Measurements from ENCODE around the gene CATSPERE.
"Not testable (repeated sequence)": the region's sequence is repeated elsewhere in the genome, so short reads cannot be mapped to it uniquely, and the experiment has no call there.

The CATSPERE gene

DNA sequence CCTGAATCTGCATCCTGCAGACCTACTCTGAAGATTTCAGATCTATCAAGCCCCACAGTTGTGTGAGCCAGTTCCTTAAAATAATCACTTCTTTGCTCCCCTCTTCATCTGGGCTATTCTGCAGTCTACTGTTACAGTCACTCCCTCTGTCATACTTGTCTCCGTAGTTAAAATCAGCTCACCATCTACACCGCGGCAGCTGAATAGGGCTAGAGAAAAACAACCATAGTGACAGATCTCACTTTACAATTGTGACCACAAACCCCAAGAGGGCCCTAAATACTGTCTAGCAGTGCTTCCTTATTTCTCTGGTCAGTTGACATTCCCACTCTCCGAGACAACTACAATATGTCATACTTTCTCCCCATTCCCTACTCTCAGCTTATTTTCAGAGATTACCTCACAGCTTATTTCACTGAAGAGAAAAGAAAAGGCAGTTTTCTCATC lies 204.7 kb downstream of the CATSPERE start:
- no peaks in the 10 kb centered on the region for H3K4me1 ChIP-seq (ENCODE audit: control insufficient read depth, insufficient read depth, low read length)
- no peak overlapping the region for H3K9ac ChIP-seq (ENCODE audit: low read depth, low read length)
- H3K9me3 ChIP-seq (ENCODE audit: control insufficient read depth, insufficient read depth, low read length), result no peaks in the 10 kb centered on the region
- H3K27me3 ChIP-seq (ENCODE audit: control insufficient read depth, insufficient read depth, low read length), result no peaks in the 10 kb centered on the region
- H3K4me3 ChIP-seq (ENCODE audit: low read depth, low read length), result no peak overlapping the region
- no peak overlapping the region for H3K27ac ChIP-seq (ENCODE audit: low read depth, low read length)
- peaks cover 7% of the 10 kb centered on the region; the same call in 1 of the 2 replicates for H3K36me3 ChIP-seq (ENCODE audit: control insufficient read depth, insufficient read depth, low read length)

DNA sequence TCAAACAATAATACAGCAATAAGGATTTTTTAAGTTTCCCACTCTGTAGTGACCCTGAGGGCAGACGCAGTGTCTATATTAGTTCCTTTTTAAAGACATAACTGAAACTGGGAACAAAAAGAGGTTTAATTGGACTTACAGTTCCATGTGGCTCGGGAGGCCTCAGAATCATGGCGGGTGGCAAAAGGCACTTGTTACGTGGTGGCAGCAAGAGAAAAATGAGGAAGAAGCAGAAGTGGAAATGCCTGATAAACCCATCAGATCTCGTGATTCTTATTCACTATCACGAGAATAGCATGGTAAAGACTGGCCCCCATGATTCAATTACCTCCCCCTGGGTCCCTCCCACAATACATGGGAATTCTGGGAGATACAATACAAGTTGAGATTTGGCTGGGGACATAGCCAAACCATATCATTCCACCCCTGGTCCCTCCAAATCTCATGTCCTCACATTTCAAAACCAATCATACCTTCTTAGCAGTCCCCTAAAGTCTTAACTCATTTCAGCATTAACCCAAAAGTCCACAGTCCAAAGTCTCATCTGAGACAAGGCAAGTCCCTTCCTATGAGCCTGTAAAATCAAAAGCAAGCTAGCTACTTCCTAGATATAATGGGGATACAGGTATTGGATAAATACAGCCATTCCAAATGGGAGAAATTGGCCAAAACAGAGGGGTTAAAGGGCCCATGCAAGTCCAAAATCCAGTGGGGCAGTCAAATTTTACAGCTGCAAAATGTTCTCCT lies 205.8 kb downstream of the CATSPERE start:
- not testable (repeated sequence) for H3K4me1 ChIP-seq (ENCODE audit: control insufficient read depth, insufficient read depth, low read length); H3K9ac ChIP-seq (ENCODE audit: low read depth, low read length); H3K9me3 ChIP-seq (ENCODE audit: control insufficient read depth, insufficient read depth, low read length); H3K27ac ChIP-seq (ENCODE audit: low read depth, low read length); H3K4me3 ChIP-seq (ENCODE audit: low read depth, low read length); H3K36me3 ChIP-seq (ENCODE audit: control insufficient read depth, insufficient read depth, low read length); H3K27me3 ChIP-seq (ENCODE audit: control insufficient read depth, insufficient read depth, low read length)

DNA sequence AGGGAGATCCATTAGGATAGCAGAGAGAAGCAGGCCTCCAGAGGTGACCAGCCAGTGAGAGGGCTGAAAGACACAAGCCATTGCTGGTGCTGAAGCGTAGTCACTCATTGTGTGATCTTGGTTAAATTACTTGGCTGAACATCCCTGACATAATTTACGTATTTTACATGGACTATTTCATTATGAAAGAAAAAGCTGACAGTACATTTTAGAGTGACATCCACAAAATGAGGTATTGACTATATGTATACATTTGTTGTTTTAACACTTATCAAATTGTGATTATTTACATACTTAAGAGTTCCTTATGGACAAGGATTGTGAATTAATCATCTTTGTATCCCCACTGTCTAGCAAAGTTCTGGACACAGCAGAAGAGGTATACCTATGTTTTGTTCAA lies 206.7 kb downstream of the CATSPERE start:
- Histone ChIP-seq H3K27ac (ENCODE audit: low read depth, low read length) (no peak overlapping the region), H3K9ac (ENCODE audit: low read depth, low read length) (no peak overlapping the region), H3K36me3 (ENCODE audit: control insufficient read depth, insufficient read depth, low read length) (peaks cover 7% of the 10 kb centered on the region)

DNA sequence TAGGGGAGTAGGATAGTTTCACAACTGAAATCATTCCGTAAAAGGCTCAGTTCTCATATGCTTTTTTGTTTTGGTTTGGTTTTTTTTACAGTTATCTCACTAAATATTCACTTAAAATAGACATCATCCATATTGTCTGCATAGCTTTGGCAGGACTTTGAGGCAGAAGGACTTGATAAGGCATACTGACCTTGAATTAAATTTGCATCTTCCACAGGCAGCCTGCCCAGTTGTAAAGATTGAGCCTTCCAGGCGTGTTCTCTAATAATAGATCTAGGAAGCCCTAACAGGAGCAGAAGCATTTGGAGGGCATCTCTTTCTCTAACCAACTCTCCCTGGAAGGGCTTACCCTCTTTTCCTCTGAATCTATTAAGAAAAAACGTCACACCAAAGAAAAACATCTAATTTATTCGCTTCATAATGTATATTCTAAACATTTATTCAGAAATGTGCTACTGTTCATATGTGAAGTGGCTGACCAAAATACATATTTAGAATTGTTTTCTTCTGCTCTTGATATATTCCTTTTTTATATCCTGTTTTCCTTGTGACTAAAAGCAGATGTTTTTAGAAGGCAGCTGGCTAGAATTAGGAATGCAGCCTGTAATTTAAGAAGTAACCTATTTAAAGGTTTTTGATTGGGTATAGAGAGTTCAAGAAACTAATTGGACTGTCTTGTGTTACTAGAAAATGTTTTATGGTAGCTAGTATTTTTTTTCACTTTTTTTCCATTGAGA lies 212.0 kb downstream of the CATSPERE start:
- Histone ChIP-seq H3K9me3 (ENCODE audit: control insufficient read depth, insufficient read depth, low read length) (no peaks in the 10 kb centered on the region), H3K27me3 (ENCODE audit: control insufficient read depth, insufficient read depth, low read length) (no peaks in the 10 kb centered on the region), H3K36me3 (ENCODE audit: control insufficient read depth, insufficient read depth, low read length) (peaks cover 14% of the 10 kb centered on the region), H3K9ac (ENCODE audit: low read depth, low read length) (no peak overlapping the region), H3K4me1 (ENCODE audit: control insufficient read depth, insufficient read depth, low read length) (no peaks in the 10 kb centered on the region), H3K4me3 (ENCODE audit: low read depth, low read length) (no peak overlapping the region), H3K27ac (ENCODE audit: low read depth, low read length) (no peak overlapping the region)

More for the DNA sequence above, 206.7 kb downstream of the CATSPERE start:
- Histone ChIP-seq H3K27me3 (ENCODE audit: control insufficient read depth, insufficient read depth, low read length) (no peaks in the 10 kb centered on the region), H3K4me1 (ENCODE audit: control insufficient read depth, insufficient read depth, low read length) (no peaks in the 10 kb centered on the region), H3K4me3 (ENCODE audit: low read depth, low read length) (no peak overlapping the region), H3K9me3 (ENCODE audit: control insufficient read depth, insufficient read depth, low read length) (no peaks in the 10 kb centered on the region)

DNA sequence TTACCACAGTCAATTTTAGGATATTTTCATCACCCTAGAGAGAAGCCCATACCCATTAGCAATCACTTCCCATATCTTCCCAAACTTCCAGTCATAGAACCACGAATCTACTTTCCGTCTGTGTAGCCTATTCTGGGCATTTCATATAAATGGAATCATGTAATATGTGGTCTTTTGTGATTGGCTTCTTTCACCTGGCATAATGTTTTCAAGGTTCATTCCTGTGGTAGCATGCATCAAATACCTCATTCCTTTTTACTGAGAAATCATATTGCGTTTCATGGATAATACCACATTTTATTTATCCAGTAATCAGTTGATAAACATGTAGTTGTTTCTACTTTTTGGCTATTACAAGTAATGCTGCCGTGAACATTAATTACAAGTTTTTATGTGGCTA lies 213.4 kb downstream of the CATSPERE start:
- Histone ChIP-seq H3K4me3 (ENCODE audit: low read depth, low read length) (no peak overlapping the region), H3K9ac (ENCODE audit: low read depth, low read length) (no peak overlapping the region), H3K36me3 (ENCODE audit: control insufficient read depth, insufficient read depth, low read length) (peaks cover 19% of the 10 kb centered on the region), H3K4me1 (ENCODE audit: control insufficient read depth, insufficient read depth, low read length) (no peaks in the 10 kb centered on the region), H3K27ac (ENCODE audit: low read depth, low read length) (no peak overlapping the region), H3K9me3 (ENCODE audit: control insufficient read depth, insufficient read depth, low read length) (no peaks in the 10 kb centered on the region), H3K27me3 (ENCODE audit: control insufficient read depth, insufficient read depth, low read length) (no peaks in the 10 kb centered on the region)

DNA sequence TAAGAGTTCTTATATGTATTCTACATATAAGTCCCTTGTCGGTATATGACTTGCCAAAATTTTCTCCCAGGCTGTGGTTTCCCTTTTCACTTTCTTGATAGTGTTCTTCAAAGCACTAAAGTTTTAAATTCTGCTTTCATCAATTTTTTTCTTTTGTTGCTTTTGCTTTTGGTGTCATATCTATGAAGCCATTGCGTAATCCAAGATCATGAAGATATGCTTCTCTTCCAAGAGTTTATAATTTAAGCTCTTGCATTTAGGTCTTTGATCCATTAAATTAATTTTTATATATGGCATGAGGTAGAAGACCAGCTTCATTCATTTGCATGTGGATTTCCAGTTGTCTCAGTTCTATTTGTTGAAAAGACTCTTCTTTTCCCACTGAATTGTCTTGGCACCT lies 214.1 kb downstream of the CATSPERE start:
- no peaks in the 10 kb centered on the region for H3K9me3 ChIP-seq (ENCODE audit: control insufficient read depth, insufficient read depth, low read length)
- H3K27me3 ChIP-seq (ENCODE audit: control insufficient read depth, insufficient read depth, low read length), result no peaks in the 10 kb centered on the region
- no peak overlapping the region for H3K9ac ChIP-seq (ENCODE audit: low read depth, low read length)
- no peaks in the 10 kb centered on the region for H3K4me1 ChIP-seq (ENCODE audit: control insufficient read depth, insufficient read depth, low read length)
- H3K4me3 ChIP-seq (ENCODE audit: low read depth, low read length), result no peak overlapping the region
- H3K27ac ChIP-seq (ENCODE audit: low read depth, low read length), result no peak overlapping the region
- peaks cover 17% of the 10 kb centered on the region for H3K36me3 ChIP-seq (ENCODE audit: control insufficient read depth, insufficient read depth, low read length)

DNA sequence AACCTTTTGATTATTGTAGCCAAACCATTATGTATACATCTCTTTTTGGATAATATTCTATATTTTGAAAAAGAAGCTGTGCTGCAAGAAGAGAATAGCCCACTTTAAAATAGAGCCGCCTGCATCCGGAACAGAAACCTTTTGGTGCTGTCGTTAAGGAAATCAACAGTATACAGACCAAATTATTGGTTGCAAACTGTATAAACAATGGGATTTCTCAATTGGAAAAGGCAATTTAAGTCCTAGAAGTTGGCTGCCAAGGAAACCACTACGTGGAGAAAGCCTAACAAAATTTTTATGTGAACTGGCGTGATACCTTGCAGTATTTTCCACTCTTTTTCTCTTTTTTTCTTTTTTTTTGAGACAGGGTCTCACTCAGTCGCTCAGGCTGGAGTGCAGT lies 217.6 kb downstream of the CATSPERE start:
- Histone ChIP-seq H3K36me3 (ENCODE audit: control insufficient read depth, insufficient read depth, low read length) (peaks cover 14% of the 10 kb centered on the region), H3K4me1 (ENCODE audit: control insufficient read depth, insufficient read depth, low read length) (peaks cover 4% of the 10 kb centered on the region; the same call in 1 of the 2 replicates), H3K27me3 (ENCODE audit: control insufficient read depth, insufficient read depth, low read length) (no peaks in the 10 kb centered on the region), H3K9me3 (ENCODE audit: control insufficient read depth, insufficient read depth, low read length) (no peaks in the 10 kb centered on the region), H3K4me3 (ENCODE audit: low read depth, low read length) (no peak overlapping the region), H3K27ac (ENCODE audit: low read depth, low read length) (no peak overlapping the region), H3K9ac (ENCODE audit: low read depth, low read length) (no peak overlapping the region)

DNA sequence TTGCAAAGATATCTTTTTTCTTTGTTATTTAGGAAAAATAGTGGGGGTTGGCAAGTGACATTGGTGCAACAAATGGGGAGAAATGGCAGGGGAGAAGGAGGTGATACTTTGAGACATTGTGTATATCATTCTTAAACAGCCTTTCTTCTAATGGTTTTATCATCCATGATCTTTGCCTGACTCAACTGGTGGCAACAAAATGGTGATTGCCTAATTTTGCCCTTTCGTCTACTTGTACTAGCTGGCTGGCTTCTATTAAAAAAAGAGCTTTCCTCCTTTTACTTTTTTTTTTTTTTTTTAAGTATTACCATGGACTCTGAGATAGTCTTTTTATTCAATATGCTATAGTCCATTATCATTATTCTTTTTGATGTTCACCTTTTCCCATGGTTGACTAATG lies 219.6 kb downstream of the CATSPERE start:
- Histone ChIP-seq H3K27ac (ENCODE audit: low read depth, low read length) (no peak overlapping the region), H3K9ac (ENCODE audit: low read depth, low read length) (no peak overlapping the region)

DNA sequence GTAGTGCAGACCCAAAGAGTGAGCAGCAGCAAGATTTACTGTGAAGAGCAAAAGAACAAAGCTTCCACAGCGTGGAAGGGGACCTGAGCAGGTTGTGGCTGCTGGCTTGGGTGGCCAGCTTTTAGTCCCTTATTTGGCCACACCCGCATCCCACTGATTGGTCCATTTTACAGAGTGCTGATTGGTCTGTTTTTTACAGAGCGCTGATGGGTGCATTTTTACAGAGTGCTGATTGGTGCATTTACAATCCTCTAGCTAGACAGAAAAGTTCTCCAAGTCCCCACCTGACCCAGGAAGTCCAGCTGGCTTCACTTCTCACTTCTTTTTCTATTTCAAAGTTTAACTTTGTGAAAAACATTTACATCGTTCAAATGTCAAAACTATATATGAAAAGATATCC lies 221.0 kb downstream of the CATSPERE start:
- H3K27me3 ChIP-seq (ENCODE audit: control insufficient read depth, insufficient read depth, low read length); H3K9me3 ChIP-seq (ENCODE audit: control insufficient read depth, insufficient read depth, low read length); H3K9ac ChIP-seq (ENCODE audit: low read depth, low read length); H3K4me1 ChIP-seq (ENCODE audit: control insufficient read depth, insufficient read depth, low read length); H3K4me3 ChIP-seq (ENCODE audit: low read depth, low read length); H3K27ac ChIP-seq (ENCODE audit: low read depth, low read length): not testable (repeated sequence)
- H3K36me3 ChIP-seq (ENCODE audit: control insufficient read depth, insufficient read depth, low read length), result peaks cover 24% of the 10 kb centered on the region

More for the DNA sequence above, 219.6 kb downstream of the CATSPERE start:
- Histone ChIP-seq H3K27me3 (ENCODE audit: control insufficient read depth, insufficient read depth, low read length) (no peaks in the 10 kb centered on the region), H3K4me1 (ENCODE audit: control insufficient read depth, insufficient read depth, low read length) (peaks cover 4% of the 10 kb centered on the region; the same call in 1 of the 2 replicates), H3K4me3 (ENCODE audit: low read depth, low read length) (no peak overlapping the region), H3K9me3 (ENCODE audit: control insufficient read depth, insufficient read depth, low read length) (no peaks in the 10 kb centered on the region), H3K36me3 (ENCODE audit: control insufficient read depth, insufficient read depth, low read length) (peaks cover 12% of the 10 kb centered on the region)
